ENCODE results near the gene CDC42BPB.

The CDC42BPB gene

DNA sequence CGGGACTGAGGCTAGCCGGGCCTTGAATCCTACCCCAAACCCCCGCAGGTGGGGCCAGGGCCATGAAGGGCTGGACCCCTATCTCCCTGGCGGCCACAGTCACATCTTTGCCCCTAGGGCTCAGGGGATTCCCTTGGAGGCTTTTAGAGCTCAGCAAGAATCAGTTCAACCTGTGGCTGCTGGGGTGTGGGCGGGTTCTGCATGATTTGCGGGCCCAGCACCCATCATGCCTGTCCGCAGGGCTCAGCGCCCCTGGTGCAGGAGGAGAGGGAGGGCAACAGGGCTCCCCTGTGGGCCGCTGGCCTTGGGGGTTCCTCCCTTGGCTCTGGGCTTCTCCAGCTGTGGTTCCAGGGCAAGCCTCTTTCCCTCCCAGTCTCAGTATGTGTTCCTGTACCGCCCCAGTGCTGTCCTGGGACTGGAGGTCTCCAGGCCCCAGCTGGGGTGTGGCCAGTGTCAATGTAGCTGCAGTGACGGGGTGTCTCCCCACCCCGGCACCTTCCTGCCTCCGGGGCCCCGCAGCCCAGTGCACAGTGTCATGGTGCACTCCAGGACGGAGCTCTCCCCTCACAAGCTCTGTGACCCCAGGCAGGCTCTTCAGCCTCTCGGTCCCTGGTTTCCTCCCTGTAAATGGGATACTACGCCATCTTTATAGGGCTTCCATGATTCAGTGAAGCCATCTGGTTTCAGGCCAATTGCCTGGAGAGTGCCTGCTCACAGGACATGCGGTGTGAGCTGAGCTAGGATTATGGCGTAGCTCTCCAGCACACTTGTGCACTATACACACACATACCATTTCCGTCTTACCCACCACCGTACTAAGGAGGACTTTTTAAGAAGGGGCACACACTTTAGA lies 16.8 kb upstream of the CDC42BPB start:
- no peak for DNase-seq (ENCODE audit: low read depth)

DNA sequence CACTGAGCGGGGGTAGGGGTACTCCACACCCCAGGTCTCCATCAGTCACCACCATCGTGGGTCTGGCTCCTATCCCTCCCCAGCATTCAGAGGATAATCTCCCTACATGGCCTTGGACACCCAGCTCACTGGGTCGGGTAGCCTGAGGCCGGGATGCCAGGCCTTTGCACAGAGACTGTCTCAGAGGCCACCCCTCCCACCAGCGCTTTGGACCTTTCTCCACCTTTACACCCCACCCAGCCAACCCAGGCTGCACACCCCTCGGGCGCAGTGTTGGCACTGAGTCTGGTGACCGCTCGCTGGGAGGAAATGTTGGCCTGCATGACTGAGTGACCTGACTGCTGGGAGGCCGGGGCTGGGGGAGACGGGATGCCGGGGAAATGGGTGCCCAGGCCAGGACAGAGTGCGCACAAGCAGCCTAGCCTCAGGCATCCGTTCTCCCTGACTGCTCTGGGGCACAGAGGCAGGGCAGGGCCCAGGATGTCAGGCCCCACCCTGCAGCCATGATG lies 16.1 kb upstream of the CDC42BPB start:
- no peak for DNase-seq (ENCODE audit: low read depth)

DNA sequence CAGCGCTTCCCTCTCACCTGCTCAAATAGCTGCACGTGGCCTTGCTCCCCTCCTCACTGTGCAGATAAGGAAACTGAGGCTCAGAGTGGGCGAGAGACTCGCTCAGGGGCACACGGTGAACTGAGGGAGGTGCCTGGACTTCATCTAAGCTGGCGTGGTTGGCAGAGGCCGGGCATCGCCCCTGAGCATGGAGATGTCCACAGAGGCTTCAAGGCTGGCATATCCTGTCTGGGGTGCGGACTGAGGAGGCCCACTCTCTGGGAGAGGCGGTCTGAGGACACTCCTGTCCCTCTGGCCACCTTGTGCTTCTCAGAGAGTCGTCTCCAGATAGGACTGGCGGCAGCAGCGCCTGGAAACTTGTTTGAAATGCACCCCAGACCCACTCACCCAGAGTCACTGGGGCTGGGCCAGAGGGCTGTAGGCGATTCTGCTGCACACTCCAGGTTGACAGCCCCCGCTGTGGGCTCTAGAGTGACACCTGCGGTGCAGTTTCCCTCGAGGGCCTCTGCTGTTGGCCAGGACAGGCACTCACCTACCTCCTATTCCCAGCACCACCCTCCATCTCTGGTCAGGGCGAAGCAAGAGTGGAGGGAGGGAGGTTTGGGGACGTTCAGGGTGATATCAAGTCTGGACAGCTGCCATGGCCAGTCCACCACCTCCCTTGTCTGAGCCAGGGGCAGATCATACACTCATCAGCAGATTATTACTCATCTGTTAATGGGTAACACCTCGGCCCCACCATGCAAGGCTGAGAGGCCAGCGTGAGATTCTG lies 15.4 kb upstream of the CDC42BPB start:
- peak; percentile 17 for DNase-seq (ENCODE audit: low read depth)

DNA sequence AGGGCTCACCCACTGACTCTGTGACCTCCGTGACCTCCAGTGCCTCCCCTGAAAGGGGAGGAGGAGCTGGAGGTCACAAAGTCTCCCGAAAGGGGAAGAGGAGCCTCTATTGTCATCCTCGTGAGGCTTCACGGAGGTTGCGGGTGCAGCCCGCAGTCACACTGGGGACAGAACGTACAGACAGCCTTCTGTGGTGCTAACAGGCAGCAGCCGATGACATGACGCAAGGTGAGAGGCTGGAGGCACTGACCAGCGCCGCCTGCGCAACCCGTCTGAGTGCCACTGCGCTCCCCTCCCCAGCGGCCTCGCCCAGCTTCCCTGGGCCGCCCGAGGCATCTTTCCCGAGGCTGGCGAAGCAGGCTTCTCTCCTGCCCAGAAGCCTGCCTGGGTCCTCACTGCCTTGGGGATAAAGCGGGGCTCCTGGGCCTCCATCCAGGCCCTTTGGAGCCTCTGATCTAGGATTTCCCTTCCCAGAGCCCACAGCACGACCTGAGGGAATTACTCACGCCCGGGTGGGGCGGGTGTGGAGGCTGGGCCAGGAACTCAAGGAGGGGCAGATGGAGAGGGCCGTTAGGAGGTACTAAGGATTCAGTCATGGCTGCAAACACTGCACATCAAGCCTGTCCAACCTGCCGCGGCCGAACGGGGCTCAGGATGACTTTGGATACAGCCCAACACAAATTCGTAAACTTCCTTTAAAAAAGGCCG lies 14.3 kb upstream of the CDC42BPB start:
- peak; percentile 36 for DNase-seq (ENCODE audit: low read depth)

DNA sequence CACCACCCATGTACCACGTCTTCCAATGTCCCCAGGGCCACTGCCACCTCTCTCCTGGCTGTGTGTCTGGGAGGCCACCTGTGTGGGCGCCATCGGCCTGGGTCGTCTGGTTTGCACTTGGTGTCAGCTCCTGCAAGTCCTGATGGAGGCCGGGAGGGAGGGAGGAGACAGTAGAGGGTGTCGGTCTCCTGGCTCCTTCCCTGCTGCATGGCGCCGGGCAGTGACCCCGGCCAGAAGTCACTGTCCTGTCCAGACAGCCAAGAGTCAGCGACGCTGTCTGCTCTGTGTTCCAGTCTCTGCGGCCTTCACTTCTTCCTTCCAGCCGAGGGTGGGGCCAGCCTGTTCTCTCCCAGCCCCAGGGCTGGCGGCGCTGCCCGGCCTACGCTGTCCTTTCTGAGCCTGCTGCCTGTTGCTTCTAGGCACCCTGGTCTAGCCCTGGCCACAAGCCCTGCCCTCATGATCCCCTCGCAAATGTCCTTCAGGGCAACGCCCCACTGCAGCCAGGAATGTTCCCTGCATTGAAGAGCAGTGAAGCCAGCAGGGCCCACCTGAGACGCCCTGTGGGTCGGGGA lies 13.7 kb upstream of the CDC42BPB start:
- no peak for DNase-seq (ENCODE audit: low read depth)

DNA sequence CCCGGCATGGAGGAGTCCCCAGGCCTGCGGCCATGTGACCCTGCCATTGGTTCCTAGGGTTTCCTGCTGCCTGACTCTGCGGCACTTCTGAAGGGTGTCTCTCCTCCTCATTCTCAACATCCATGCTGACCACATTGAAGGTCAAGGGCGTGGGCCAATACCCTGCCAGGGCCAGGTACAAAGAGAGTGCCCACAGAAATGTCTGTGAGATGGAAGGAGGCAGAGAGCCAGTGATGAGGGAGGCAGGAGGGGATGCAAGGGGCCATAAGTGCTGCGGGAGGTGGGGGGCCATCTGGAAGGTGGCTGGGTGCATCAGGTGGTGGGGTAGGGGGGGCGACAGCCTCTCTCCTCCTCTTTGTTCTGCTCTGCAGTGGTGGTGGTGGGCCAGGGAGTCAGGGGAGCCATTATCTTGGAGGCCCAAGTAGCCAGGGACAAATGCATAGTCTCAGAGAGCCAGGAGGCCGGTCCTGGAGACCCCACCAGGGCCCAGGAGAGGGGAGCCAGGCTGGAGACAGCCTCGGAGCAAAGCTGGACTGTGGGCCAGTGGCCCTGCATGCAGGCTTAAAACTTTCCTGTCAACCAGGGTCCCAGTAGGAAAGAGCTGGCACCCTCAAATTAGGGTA lies 13.0 kb upstream of the CDC42BPB start:
- no peak for DNase-seq (ENCODE audit: low read depth)

DNA sequence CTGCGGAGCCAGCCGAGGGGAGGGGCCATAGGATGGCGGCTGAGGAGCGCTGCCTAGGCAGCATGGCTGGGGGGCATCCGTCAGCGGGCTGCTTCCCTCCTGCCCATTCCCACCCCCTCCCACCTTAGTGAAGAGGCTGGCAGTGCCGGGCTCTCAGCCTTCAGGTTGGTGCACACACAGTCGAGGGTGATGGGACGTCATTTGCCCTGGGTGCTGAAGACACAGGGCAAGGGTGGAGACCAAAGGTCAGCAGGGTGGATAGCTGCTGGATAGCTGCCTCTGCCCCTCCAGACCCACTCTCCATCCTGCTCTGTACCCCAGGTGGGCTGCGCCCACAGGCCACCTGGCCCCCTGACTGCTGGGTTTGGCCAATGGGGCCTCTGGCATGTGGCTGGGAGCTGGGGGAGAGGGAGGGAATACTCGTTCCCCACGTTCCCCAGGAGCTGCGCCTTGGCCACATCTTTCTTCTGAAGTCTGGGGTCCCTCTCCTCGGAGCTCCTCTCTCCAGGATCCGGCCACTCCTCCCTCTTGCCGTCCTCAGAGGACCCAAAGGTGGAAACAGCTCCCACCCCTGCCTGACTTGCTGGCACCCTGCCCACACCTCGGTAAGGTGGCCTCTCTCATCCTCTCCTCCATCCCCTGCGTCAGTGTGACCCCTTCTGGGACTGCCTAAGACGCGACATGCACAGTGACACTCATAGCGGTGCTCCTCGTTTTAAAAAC lies 11.2 kb upstream of the CDC42BPB start:
- DNase-seq (ENCODE audit: low read depth) = no peak

DNA sequence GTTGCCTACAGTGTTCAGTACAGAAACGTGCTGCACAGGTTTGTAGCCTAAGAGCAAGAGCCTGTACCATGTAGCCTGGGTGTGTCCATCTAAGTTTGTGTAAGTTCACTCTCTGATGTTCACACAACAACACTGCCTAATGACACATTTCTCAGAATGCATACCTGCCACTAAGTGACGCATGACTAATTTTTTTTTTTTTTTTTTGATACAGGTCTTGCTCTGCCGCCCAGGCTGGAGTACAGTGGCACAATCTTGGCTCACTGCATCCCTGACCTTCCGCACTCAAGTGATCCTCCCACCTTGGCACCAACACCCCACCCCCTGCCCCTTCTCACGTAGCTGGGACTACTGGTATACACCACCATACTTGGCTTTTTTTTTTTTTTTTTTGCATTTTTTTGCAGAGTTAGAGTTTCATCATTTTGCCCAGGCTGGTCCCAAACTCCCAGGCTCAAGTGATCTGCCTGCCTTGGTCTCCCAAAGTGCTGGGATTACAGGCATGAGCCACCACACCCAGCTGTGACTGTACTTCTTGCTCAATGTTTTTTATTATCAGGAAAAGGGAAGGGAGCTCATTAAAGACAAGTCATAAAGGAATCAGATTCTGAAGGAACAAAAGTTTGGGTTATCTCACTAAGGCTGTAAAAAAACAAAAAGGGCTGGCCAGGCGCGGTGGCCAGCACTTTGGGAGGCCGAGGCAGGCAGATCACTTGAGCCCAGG lies 10.0 kb upstream of the CDC42BPB start:
- DNase-seq (ENCODE audit: low read depth) = peak; percentile 65

DNA sequence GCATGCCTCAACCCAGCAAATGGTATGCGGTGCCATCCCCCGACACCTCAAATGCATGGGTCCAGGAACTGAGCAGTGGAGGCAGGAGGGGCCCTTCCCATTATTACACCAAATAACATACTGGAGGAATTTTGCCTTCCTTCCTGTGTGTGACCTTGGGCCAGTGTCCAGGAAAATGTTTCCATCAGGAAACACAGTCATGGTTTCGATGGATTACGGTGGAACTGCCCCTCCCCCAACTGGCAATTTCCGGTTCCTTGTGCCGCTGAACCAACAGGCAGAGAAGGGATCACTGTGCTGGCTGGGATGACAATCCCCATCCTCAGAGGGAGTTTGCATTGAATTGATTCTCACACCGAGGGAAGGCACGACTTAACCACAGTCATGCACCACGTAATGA lies 9.1 kb upstream of the CDC42BPB start:
- DNase-seq (ENCODE audit: low read depth) = no peak

DNA sequence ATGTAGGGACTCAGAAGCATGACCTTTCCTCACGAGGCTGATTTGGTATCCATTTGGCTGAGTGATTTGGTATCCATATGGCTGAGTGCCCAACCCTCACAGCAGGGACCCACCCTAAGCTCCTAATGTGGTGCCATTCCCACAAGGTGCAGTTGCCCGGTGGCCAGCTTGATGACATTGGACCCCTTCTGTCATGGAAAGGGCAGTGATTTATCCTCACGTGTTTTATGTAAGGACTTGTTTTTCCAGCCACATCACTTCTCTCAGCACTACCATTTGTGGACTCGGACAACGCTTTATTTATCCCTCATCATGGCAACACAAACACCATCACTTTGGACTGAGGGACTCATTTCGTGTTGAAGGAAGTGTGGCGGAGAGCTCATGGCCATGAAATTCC lies 8.5 kb upstream of the CDC42BPB start:
- no peak for DNase-seq (ENCODE audit: low read depth)

DNA sequence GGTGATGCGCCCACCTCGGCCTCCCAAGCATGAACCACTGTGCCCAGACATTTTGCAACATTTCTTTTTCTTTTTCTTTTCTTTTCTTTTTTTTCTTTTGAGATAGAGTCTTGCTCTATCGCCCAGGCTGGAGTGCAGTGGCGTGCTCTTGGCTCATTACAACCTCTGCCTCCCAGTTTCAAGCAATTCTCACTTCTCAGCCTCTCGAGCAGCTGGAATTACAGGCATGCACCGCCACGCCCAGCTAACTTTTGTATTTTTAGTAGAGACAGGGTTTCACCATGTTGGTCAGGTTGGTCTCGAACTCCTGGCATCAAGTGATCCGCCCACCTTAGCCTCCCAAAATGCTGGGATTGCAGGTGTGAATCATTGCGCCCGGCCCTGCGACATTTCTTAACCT lies 7.6 kb upstream of the CDC42BPB start:
- no peak for DNase-seq (ENCODE audit: low read depth)

DNA sequence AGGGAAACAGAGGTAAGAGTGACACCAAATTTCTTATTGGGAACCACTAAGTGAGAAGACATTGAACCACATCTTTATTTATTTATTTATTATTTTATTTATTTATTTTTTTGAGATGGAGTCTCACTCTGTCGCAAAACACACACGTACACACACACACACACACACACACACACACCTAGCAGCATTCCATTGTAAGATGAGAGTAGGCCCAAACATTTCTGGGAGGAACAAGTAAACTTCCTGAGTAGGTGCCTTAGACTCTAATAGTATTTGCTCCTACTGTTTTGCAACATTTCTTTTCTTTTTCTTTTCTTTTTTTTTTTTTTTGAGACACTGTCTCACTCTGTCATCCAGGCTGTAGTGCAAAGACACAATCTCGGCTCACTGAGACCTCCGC lies 7.1 kb upstream of the CDC42BPB start:
- no peak for DNase-seq (ENCODE audit: low read depth)

DNA sequence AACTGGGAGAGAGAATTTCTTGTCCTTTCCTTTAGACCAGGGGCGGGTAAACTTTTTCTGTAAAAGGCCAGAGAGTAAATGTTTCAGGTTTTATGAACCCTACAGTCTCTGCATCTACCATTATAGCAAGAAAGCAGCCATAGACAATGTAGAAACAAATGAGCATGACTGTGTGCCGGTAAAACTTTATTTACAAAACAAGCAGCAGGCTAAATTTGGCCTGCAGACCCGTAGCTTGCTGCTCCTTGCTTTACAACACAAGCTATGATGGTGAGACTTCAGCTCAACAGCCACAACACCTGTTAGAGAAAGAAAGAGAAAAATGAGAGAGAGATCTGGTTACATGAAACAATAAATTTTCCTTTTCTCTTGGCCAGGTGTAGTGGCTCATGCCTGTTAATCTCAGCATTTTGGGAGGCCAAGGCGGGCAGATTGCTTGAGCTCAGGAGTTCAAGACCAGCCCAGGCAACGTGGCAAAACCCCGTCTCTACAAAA lies 4.2 kb upstream of the CDC42BPB start:
- DNase-seq (ENCODE audit: low read depth) = no peak

DNA sequence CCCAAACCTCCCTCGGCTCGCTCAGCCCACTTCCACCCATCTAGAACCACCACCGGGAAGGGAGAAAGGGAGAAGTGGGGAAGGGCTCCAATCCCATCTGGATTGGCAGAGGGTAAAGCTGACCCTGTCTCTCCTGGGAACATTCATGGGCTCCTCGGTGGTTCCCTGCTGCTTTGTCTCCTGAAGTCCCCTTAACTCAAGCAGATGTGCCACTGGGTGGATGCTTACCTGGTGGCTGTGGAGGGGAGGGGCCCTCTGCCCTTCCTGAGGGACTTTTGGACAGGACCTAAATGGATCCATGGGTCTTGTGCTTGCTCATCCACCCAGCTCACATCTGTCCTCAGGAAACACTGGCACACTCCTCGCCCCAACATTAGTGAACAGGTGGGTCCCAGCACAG lies 2.2 kb upstream of the CDC42BPB start:
- DNase-seq (ENCODE audit: low read depth) = no peak

DNA sequence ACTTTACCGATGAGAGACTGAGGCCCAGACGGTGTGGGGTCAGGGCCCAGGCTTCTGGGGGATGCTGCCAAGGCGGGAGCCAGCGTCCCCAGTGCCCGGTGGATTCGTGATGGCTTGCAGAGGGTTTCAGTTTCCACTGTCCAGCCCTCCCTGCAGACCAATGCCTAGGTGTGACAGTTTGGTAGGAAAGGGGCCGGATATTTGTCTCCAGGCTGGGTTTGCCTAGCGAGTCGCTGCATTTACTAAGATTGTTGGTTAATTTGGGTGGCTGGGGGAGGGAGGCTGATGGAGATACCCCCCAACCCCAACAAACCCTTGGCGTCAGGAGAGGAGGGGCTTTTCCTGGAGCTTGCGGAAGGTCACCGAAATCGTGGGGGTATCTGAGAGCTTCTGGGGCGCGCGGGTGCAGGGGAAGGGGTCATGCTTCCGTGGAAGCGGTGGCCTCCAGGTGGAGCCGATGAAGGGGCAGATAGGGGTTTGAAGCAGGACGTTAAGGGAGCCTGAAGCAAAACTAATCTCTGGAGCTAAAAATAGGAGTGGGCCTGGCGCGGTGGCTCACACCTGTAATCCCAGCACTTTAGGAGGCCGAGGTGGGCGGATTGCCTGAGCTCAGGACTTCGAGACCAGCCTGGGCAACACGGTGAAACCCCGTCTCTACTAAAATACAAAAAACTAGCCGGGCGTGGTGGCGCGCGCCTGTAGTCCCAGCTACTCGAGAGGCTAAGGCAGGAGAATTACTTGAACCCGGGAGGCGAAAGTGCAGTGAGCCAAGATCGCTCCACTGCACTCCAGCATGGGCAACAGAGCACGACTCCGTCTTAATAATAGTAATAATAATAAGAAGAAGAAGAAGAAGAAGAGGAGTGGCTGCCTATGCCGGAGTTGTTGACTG lies 1.1 kb upstream of the CDC42BPB start:
- DNase-seq (ENCODE audit: low read depth) = peak; percentile 45

DNA sequence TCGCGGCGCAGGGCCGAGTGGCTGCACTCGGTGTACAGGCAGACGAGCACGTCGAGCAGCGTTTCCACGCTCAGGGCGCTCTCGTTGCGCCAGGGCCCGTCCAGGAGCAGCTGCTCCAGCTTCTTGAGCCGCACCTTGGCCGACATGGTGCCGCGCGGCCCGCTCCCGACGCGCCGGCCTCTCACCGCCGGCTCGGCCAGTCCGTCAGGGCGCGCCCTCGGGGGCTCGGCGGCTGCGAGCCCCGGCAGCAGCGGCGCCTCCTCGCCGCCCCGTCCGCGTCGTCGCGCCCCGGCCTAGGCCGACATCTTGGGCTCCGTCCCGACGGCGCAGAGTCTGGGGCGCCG lies 349 bp downstream of the CDC42BPB start:
- no peak for DNase-seq (ENCODE audit: low read depth)

DNA sequence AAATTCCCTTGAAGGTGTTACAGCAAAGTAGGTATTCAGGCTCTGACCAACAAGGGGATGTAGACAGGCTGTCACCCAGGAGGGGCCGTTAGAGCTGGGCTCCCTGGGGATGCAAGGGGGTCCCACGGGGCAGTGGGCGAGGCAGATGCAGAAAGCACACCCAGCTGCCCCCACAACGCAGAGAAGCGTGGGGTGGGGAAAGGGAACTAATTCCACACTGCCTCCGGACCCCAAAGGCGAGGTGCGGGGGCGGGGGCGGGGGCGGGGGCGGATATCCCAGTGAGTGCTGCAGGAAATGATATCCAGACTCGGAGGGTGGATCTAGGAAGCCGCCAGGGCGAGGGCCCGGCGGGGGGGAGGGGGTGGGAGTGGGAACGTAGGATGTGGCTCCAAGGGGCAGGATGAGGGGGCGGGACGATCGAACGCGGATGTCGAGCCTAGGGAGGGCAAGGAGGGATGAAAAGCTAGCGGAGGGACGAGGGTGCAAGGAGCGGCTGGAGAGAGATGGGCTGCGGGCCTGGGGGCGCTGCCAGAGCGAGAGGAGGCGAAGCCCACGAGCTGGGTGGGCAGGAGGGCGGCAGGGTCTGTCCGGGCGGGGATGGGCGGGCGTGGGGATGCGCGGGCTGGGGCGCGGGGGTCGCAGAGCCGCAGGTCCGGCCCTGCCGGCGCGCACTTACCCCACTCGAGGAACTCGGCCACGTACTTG lies 874 bp downstream of the CDC42BPB start:
- DNase-seq (ENCODE audit: low read depth) = peak; percentile 88

DNA sequence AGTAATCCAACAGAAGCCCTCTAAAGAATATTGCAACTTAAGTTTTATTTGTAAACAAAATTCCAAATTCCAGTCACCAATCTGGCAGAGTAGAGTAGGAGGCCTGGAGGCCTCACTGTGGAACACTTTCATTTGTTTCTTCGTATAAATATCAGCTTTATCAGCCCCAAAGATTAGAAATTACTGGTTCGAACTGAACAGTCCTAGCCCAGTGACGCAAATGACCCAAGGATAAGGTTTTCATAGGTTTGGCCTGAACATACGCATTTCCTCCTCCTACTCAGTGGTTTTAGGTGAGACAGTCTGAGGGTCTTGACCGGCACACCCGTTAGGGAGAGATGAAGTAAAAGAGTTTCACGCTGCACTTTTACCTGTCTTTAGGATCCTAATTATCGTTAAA lies 1.7 kb downstream of the CDC42BPB start:
- DNase-seq (ENCODE audit: low read depth) = no peak

DNA sequence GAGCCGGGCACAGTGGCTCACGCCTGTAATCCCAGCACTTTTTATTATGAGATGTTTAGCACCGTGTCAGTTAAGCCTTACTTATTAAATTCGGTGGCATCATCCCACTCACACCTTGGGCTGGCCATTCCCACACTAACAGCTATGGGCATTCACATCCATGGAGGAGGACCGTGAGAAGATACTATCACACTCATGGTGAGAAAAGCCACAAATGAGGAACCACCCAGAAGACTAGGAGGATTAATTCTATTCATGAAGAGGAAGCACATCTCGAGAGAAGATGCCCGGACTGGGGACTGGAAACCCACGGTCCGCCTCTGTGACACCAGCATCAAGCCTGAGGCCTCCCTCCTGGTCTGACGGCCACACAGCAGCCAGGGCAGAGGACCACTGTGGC lies 4.9 kb downstream of the CDC42BPB start:
- no peak for DNase-seq (ENCODE audit: low read depth)

Measured in ELR (cell line).